ENCODE data around the gene DNMBP.

The DNMBP gene

GRCh38 chr10:99874341-99875085, 135.2 kb downstream of the DNMBP start:
- TF ChIP-seq FOXP2 (optimal IDR thresholded peaks at IDR 0.05; ENCODE audit: borderline replicate concordance, extremely low read depth, extremely low read length, insufficient read depth) = no peak
- TF ChIP-seq TAF1 (IDR thresholded peaks at IDR 0.05; ENCODE audit: borderline replicate concordance, insufficient read depth, low read length) = no peak
- no peak for TF ChIP-seq POLR2AphosphoS5 (IDR thresholded peaks at IDR 0.05; ENCODE audit: low read depth, low read length)

GRCh38 chr10:99873846-99874245, 135.9 kb downstream of the DNMBP start:
- no peak for TF ChIP-seq REST (IDR thresholded peaks at IDR 0.05; ENCODE audit: insufficient read depth in 1 of 2, low read depth in 2 of 2, low read length in 2 of 2)
- TF ChIP-seq FOXP2 (optimal IDR thresholded peaks at IDR 0.05; ENCODE audit: borderline replicate concordance, extremely low read depth, extremely low read length, insufficient read depth) = no peak
- no peak for TF ChIP-seq SIN3A (IDR thresholded peaks at IDR 0.05; ENCODE audit: borderline replicate concordance, insufficient read depth, low read length)

DNA sequence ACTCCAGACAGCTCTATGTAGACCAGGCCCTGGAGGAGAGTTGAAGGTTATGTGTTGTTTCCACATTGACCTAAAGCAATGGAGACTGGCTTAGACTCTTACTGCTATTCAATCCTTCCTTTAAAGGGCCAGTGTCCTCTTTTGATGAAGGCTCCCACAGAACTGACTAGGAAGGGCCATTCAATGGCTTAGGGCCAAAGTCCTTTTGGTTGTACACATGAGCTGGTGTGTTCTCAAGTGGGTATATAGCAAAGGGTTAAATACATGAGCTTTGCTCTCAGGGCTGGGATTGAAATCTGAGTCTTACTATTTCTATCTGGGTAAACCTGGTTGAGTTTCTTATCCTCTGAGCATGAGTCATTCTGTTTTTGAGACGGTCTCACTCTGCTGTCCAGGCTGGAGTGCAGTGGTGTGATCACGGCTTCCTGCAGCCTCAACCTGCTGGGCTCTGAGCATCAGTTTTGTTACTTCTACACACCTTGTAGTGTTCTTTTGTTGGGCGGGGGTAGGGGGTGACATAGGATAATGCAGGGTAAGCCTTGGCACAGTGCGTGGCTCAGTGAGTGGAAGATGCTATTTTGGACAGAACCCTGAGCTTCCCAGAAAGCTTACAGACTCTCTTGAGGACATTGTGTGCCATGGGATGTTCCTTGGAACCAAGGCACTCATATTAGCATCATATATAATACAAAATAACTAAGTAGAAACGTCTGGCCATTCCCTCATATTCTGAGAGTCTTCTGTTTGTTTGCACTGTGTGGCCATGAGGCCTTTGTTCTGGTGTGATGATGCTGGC, 137.2 kb downstream of the DNMBP start:
- TF ChIP-seq SIN3A (IDR thresholded peaks at IDR 0.05; ENCODE audit: borderline replicate concordance, insufficient read depth, low read length) (no peak), TAF1 (IDR thresholded peaks at IDR 0.05; ENCODE audit: borderline replicate concordance, insufficient read depth, low read length) (no peak), POLR2AphosphoS5 (IDR thresholded peaks at IDR 0.05; ENCODE audit: low read depth, low read length) (no peak), FOXP2 (optimal IDR thresholded peaks at IDR 0.05; ENCODE audit: borderline replicate concordance, extremely low read depth, extremely low read length, insufficient read depth) (no peak), REST (IDR thresholded peaks at IDR 0.05; ENCODE audit: insufficient read depth in 1 of 2, low read depth in 2 of 2, low read length in 2 of 2) (no peak)

DNA sequence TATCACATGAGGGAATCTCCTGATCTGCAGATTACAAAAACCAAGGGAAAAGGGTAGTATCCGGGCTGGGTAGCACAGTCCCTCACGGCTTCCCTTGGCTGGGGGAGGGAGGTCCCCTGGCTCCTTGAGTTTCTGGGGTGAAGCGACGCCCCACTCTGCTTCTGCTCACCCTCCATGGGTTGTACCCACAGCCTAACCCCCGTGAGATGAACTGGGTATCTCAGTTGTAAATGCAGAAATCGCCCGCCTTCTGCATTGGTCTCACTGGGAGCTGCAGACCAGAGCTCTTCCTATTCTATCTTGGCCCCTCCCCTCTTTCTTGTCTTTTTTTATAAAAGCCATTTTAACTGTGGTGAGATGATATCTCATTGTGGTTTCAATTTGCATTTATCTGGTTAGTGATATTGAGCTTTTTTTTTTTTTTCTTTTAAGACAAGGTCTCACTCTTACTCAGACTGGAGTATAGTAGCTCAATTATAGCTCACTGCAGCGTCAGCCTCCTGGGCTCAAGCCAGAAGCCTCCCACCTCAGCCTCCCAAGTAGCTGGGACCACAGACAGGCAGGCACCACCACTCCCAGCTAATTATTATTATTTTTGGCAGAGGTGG, 139.5 kb downstream of the DNMBP start:
- no peak for TF ChIP-seq POLR2AphosphoS5 (IDR thresholded peaks at IDR 0.05; ENCODE audit: low read depth, low read length)
- no peak for TF ChIP-seq REST (IDR thresholded peaks at IDR 0.05; ENCODE audit: insufficient read depth in 1 of 2, low read depth in 2 of 2, low read length in 2 of 2)
- TF ChIP-seq FOXP2 (optimal IDR thresholded peaks at IDR 0.05; ENCODE audit: borderline replicate concordance, extremely low read depth, extremely low read length, insufficient read depth) = no peak
- no peak for TF ChIP-seq SIN3A (IDR thresholded peaks at IDR 0.05; ENCODE audit: borderline replicate concordance, insufficient read depth, low read length)
- TF ChIP-seq TAF1 (IDR thresholded peaks at IDR 0.05; ENCODE audit: borderline replicate concordance, insufficient read depth, low read length) = no peak

GRCh38 chr10:99869581-99870122, 140.1 kb downstream of the DNMBP start:
- TF ChIP-seq REST (IDR thresholded peaks at IDR 0.05; ENCODE audit: insufficient read depth in 1 of 2, low read depth in 2 of 2, low read length in 2 of 2) = no peak
- TF ChIP-seq FOXP2 (optimal IDR thresholded peaks at IDR 0.05; ENCODE audit: borderline replicate concordance, extremely low read depth, extremely low read length, insufficient read depth) = no peak
- no peak for TF ChIP-seq POLR2AphosphoS5 (IDR thresholded peaks at IDR 0.05; ENCODE audit: low read depth, low read length)
- TF ChIP-seq TAF1 (IDR thresholded peaks at IDR 0.05; ENCODE audit: borderline replicate concordance, insufficient read depth, low read length) = no peak
- TF ChIP-seq SIN3A (IDR thresholded peaks at IDR 0.05; ENCODE audit: borderline replicate concordance, insufficient read depth, low read length) = no peak

Measured in PFSK-1 (cell line).